Mesothelial cell of epicardium (in vitro differentiated cells): ENCODE data around the gene BLOC1S4. TPM values are rescaled to one million over a fixed set of nuclear protein-coding genes. Genes with fewer than 3 reads are reported as not detected.

Experiments used
- DNase-seq, 2 experiments: peaks; one replicate each; pipeline ENCODE4 v3.0.0; 2021; ENCODE audit warnings: low spot score in 2 of 2; ENCODE audit not compliant: unreplicated experiment in 2 of 2
- H3K27ac Mint-ChIP-seq: 2 replicates; pipeline ENCODE4 v1.8.0; 2021; ENCODE audit warnings: mixed read lengths
- H3K27me3 Mint-ChIP-seq: 2 replicates; pipeline ENCODE4 v1.8.0; 2021; ENCODE audit warnings: low read depth, mixed read lengths
- H3K36me3 Mint-ChIP-seq: 2 replicates; pipeline ENCODE4 v1.8.0; 2021; ENCODE audit warnings: mixed read lengths
- H3K4me1 Mint-ChIP-seq: 2 replicates; pipeline ENCODE4 v1.8.0; 2021; ENCODE audit warnings: mixed read lengths
- H3K4me3 Mint-ChIP-seq: 2 replicates; pipeline ENCODE4 v1.8.0; 2021; ENCODE audit warnings: mild to moderate bottlenecking, moderate library complexity, mixed read lengths
- H3K9me3 Mint-ChIP-seq: 2 replicates; pipeline ENCODE4 v1.8.0; 2021; ENCODE audit warnings: mixed read lengths
- total RNA-seq: library from RNA; stranded (reverse); gene quantifications from 3 replicates; pipeline ENCODE4 v1.2.1, GENCODE V29; 2021
- TF ChIP-seq, protein P1 (sequence below): fragments of 200-600 bp; sonication (generic); IDR thresholded peaks from one replicate; pipeline ENCODE4 v1.5.0; 2021; ENCODE audit warnings: antibody characterized with exemption; ENCODE audit not compliant: unreplicated experiment

Gene BLOC1S4
- total RNA-seq, 1 donor from 2014 or later, result 18.0 TPM

- H3K4me1 Mint-ChIP-seq, result peaks cover 9% of the 10 kb centered on the region
- H3K27me3 Mint-ChIP-seq, result no peaks in the 10 kb centered on the region
- H3K27ac Mint-ChIP-seq, result no peak overlapping the region
- no peaks in the 10 kb centered on the region for H3K36me3 Mint-ChIP-seq
- no peak overlapping the region for H3K4me3 Mint-ChIP-seq
- DNase-seq, result no peak
- TF ChIP-seq, protein P1, sequence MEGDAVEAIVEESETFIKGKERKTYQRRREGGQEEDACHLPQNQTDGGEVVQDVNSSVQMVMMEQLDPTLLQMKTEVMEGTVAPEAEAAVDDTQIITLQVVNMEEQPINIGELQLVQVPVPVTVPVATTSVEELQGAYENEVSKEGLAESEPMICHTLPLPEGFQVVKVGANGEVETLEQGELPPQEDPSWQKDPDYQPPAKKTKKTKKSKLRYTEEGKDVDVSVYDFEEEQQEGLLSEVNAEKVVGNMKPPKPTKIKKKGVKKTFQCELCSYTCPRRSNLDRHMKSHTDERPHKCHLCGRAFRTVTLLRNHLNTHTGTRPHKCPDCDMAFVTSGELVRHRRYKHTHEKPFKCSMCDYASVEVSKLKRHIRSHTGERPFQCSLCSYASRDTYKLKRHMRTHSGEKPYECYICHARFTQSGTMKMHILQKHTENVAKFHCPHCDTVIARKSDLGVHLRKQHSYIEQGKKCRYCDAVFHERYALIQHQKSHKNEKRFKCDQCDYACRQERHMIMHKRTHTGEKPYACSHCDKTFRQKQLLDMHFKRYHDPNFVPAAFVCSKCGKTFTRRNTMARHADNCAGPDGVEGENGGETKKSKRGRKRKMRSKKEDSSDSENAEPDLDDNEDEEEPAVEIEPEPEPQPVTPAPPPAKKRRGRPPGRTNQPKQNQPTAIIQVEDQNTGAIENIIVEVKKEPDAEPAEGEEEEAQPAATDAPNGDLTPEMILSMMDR, result no peak
- H3K9me3 Mint-ChIP-seq, result peaks cover 11% of the 10 kb centered on the region
These were observed 27.0 kb downstream of the BLOC1S4 start for GRCh38 chr4:6742989-6743388.

DNA sequence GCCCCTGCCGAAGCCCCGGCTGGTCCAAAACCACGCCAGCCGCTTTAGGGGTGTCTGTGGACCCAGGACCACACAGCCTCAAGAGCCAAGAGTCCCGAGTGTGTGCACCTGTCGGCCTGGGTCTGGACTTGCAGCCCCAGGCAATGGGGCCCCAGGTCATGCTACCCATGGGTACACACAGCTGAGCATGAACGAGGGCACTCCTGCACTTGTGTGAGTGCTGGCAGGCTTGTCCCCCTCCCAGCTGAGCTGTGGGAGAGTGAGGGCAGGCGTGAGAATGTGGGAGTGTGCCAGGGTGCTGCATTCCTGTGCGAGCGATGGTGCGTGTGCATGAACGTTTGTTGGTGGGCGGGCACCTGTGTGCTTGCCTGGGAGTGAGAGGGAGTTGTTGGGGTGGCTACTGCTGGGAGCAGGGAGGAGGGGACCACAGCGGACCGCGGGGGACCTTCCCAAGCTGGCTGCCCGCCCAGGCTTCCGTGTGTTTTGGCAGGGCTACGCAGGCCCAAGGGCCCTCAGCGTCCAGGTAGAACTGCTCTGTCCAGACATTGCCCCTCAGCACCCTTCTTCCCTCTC, 30.8 kb downstream of the BLOC1S4 start:
- Mint-ChIP-seq H3K4me3 (no peak overlapping the region), H3K9me3 (no peaks in the 10 kb centered on the region), H3K27me3 (no peaks in the 10 kb centered on the region), H3K27ac (no peak overlapping the region), H3K36me3 (no peaks in the 10 kb centered on the region), H3K4me1 (peaks cover 9% of the 10 kb centered on the region)
- DNase-seq, result no peak
- TF ChIP-seq, protein P1, result no peak

DNA sequence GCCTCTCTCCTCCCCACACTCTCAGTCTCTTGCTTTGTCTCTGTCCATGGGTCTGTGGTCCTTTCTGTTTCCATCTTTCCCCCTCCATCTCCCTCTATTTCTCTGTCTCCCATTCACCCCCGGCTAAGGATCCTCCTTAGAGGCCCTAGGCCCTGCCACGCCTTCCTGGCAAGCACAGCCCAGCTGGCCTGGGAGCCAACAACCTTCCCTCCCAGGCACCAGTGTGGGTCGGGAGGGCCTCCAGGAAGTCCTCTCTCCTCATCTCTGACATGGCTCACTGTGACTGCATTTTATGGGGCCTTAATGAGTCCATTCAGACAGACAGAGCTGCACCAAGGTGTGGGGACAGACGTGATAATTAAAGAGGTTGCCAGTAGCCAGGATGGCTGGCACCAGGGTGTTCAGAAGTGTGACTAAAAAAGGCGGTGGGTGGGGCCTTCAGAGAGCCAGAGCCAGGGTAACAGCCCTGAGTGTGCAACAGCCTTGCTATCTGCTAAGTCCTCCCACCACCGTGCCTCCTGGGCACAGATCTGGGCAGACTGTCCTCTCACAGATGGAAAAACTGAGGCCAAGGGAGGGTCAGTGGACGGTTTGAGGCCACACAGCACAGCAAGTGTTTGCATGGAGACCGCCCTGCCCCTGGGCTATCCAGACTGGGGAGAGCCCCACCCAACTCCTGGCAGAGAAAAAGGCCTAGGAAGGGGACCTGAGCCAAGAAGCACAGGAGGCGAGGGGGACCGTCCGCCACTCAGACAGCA, 31.5 kb downstream of the BLOC1S4 start:
- H3K9me3 Mint-ChIP-seq, result no peaks in the 10 kb centered on the region
- no peaks in the 10 kb centered on the region for H3K36me3 Mint-ChIP-seq
- H3K4me3 Mint-ChIP-seq, result no peak overlapping the region
- H3K27me3 Mint-ChIP-seq, result no peaks in the 10 kb centered on the region
- TF ChIP-seq, protein P1, result no peak
- DNase-seq, result no peak
- peaks cover 9% of the 10 kb centered on the region for H3K4me1 Mint-ChIP-seq
- H3K27ac Mint-ChIP-seq, result no peak overlapping the region

- Mint-ChIP-seq H3K36me3 (no peaks in the 10 kb centered on the region), H3K9me3 (no peaks in the 10 kb centered on the region), H3K27me3 (no peaks in the 10 kb centered on the region), H3K27ac (no peak overlapping the region), H3K4me1 (peaks cover 9% of the 10 kb centered on the region), H3K4me3 (no peak overlapping the region)
- DNase-seq, result no peak
- TF ChIP-seq, protein P1, result no peak
These were observed 32.3 kb downstream of the BLOC1S4 start for GRCh38 chr4:6748286-6748685.

DNA sequence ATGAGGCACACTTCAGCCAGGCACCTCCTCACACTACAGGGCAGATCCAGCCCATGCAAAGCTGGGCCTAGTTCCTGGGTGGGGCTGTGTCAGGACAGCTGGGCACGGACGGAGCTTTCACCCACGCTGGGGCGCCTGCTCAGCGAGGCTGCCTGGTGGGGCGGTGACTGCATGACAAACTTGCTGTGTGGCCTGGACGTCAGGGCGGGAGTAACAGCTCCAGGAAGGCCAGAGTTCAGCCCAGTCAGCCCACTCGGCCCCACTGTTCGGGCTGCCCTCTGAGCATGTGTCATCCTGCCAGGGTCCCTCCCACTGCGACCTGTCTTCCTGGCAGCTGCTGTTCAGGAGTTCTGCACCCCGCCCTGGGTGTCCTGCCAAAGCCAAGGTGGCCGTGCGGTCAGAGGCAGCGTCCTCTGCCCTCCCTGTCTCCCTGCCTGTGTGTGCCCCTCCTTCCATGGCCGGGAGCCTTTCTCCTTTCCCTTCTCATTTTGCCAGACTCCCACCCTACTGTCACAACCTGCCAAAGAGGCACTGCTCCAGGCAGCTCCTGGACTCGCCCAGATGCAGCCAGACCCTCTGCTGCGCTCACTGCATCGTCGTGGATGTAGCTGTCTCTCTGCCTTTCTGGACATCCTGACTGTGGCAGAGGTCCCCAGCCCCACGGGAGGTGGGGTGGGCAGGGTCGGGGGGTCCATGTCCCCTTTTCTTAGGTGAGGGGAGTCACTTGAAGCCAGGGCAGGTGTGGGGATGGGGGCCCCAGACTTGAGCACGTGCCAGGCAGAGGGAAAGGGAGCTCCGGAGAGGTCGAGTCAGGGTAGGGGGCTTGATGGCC, 33.6 kb downstream of the BLOC1S4 start:
- no peak for DNase-seq
- TF ChIP-seq, protein P1, result no peak
- Mint-ChIP-seq H3K27ac (no peak overlapping the region), H3K36me3 (no peaks in the 10 kb centered on the region), H3K4me3 (no peak overlapping the region), H3K4me1 (peaks cover 9% of the 10 kb centered on the region), H3K27me3 (no peaks in the 10 kb centered on the region), H3K9me3 (no peaks in the 10 kb centered on the region)
